Lung (tissue), 12 donors: ENCODE results near the gene SERPINI1. TPM values are rescaled to one million over a fixed set of nuclear protein-coding genes. Genes with fewer than 3 reads are reported as not detected.

ENCODE experiments used
- ATAC-seq: fragments of 200-7000 bp; cut with Tn5 transposase; one replicate; pipeline ENCODE4 v1.9.1; 2020; ENCODE audit warnings: moderate number of reproducible peaks; ENCODE audit not compliant: insufficient read depth, low FRiP score
- DNase-seq, 3 donors: peaks; one replicate each; pipeline ENCODE4 v3.0.0-alpha.2; 2013 to 2017
- H3K27ac ChIP-seq, 2 donors: one replicate each; pipeline ENCODE4 v1.5.1; 2013; ENCODE audit warnings: mild to moderate bottlenecking in 2 of 2, moderate library complexity in 2 of 2, control low read depth in 1 of 2, inconsistent platforms in 1 of 2, low read depth in 1 of 2, low read length in 1 of 2
- H3K27me3 ChIP-seq, 3 donors: one replicate each; pipeline ENCODE4 v1.5.1; 2013; ENCODE audit warnings: low read length in 2 of 3; ENCODE audit not compliant: control insufficient read depth in 3 of 3, insufficient read depth in 3 of 3
- H3K36me3 ChIP-seq, 4 donors: one replicate each; pipeline ENCODE4 v1.5.1; 2013; ENCODE audit warnings: low read length in 4 of 4, mild to moderate bottlenecking in 1 of 4, moderate library complexity in 1 of 4; ENCODE audit not compliant: control insufficient read depth in 4 of 4, insufficient read depth in 4 of 4
- H3K4me1 ChIP-seq, 5 donors: one replicate each; pipeline ENCODE4 v1.5.1; 2013; ENCODE audit warnings: low read length in 5 of 5, mild to moderate bottlenecking in 2 of 5, moderate library complexity in 1 of 5; ENCODE audit not compliant: control insufficient read depth in 5 of 5, insufficient read depth in 5 of 5
- H3K4me3 ChIP-seq: one replicate; pipeline ENCODE4 v1.5.1; 2013; ENCODE audit warnings: mild to moderate bottlenecking, control low read depth, moderate library complexity
- H3K9ac ChIP-seq, 2 donors: one replicate each; pipeline ENCODE4 v1.5.1; 2013; ENCODE audit warnings: low read length in 2 of 2, control low read depth in 1 of 2; ENCODE audit not compliant: insufficient read depth in 1 of 2
- H3K9me3 ChIP-seq, 4 donors: one replicate each; pipeline ENCODE4 v1.5.1; 2013; ENCODE audit warnings: low read length in 3 of 4, mild to moderate bottlenecking in 1 of 4, moderate library complexity in 1 of 4; ENCODE audit not compliant: control insufficient read depth in 4 of 4, insufficient read depth in 3 of 4
- CTCF ChIP-seq: IDR thresholded peaks from 2 replicates; pipeline ENCODE4 v1.5.1; 2012; ENCODE audit warnings: mild to moderate bottlenecking; ENCODE audit errors: control extremely low read depth, extremely low read depth
- WGBS, 2 donors: extraction: QIAGEN DNeasy Blood & Tissue Kit; methylation state at CpG; one replicate each; pipeline ENCODE4 v1.1.7; 2013; 5-methylcytosine and 5-hydroxymethylcytosine counted together
- polyA plus RNA-seq, 2 donors: library from polyadenylated mRNA; stranded (reverse); fragments of 200-250 nt; gene quantifications; one replicate each; pipeline ENCODE4 v1.2.1, GENCODE V29; 2013
- total RNA-seq, 2 donors: library from RNA; depleted of rRNA in 1 of 2; stranded (reverse); fragments of >200 nt in 1 of 2; gene quantifications; one replicate each; pipeline ENCODE4 v1.2.1, GENCODE V29; 2014 to 2021
- donor health status: control.
- donor health status: control.
- donor health status: Bipolar disorder and iron deficiency.
- donor health status: healthy.
- donor health status: DM: yes; HTN: yes; CAD: no.

SERPINI1 gene
- total and polyA plus RNA-seq, 4 donors = 3.3 to 18.3 (median 5.5) TPM

- DNase-seq = no peak
Observed at GRCh38 chr3:167742338-167742737, 6.8 kb downstream of the SERPINI1 start.

GRCh38 chr3:167743799-167744198, 8.3 kb downstream of the SERPINI1 start:
- WGBS, 2 donors = 83 to 86% methylated on average over 2 of the region's 2 CpGs
- no peak for DNase-seq
- Histone ChIP-seq H3K4me3 (no peak overlapping the region), H3K27me3 (no peaks in the 10 kb centered on the region), H3K4me1 (no peaks in the 10 kb centered on the region), H3K9me3 (no peaks in the 10 kb centered on the region), H3K27ac (no peak overlapping the region), H3K36me3 (no peaks in the 10 kb centered on the region), H3K9ac (no peak overlapping the region)
- TF ChIP-seq CTCF = no peak
- no peak for ATAC-seq

More at GRCh38 chr3:167742338-167742737, 6.8 kb downstream of the SERPINI1 start:
- Histone ChIP-seq H3K4me3 (no peak overlapping the region), H3K4me1 (no peaks in the 10 kb centered on the region), H3K9ac (no peak overlapping the region), H3K9me3 (no peaks in the 10 kb centered on the region), H3K36me3 (no peaks in the 10 kb centered on the region), H3K27me3 (no peaks in the 10 kb centered on the region), H3K27ac (no peak overlapping the region)
- no peak for TF ChIP-seq CTCF
- 85 to 86% methylated on average over 2 of the region's 2 CpGs for WGBS, 2 donors
- ATAC-seq = no peak

DNA sequence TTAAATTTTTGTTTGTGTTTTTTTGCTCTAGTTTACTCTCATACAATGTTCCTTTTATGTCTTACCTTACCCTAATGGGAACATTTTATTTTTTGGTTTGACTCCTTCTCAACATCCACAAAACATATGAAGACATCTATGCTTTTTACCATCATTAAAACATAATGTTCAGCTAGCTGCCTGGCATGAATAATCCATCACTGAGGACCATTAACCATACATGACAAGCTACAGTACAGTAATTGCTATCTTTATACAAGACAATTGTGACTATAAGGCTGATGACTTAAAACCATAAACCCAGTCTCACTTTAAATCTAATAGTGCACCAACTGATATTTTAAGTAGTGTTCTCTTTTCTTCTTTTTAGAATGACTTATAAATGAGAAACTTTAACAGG, 13.7 kb downstream of the SERPINI1 start:
- Histone ChIP-seq H3K4me3 (no peak overlapping the region), H3K27ac (no peak overlapping the region), H3K9me3 (no peaks in the 10 kb centered on the region), H3K36me3 (no peaks in the 10 kb centered on the region), H3K4me1 (no peaks in the 10 kb centered on the region), H3K9ac (no peak overlapping the region), H3K27me3 (no peaks in the 10 kb centered on the region)
- ATAC-seq = no peak
- no peak for TF ChIP-seq CTCF
- no peak for DNase-seq

- no peaks in the 10 kb centered on the region for H3K36me3 ChIP-seq
- DNase-seq = no peak
- WGBS, 2 donors = 94 to 98% methylated on average over 2 of the region's 2 CpGs
- H3K9me3 ChIP-seq = no peaks in the 10 kb centered on the region
- ATAC-seq = no peak
- H3K9ac ChIP-seq = no peak overlapping the region
- H3K27ac ChIP-seq = no peak overlapping the region
- no peak overlapping the region for H3K4me3 ChIP-seq
- no peaks in the 10 kb centered on the region for H3K27me3 ChIP-seq
- TF ChIP-seq CTCF = no peak
- H3K4me1 ChIP-seq = no peaks in the 10 kb centered on the region
Observed at GRCh38 chr3:167749728-167750127, 14.2 kb downstream of the SERPINI1 start.
